Psoas muscle (tissue), 8 donors: ENCODE data around the gene FBXL7. TPM values are rescaled to one million over a fixed set of nuclear protein-coding genes. Genes with fewer than 3 reads are reported as not detected.

Source experiments
- ATAC-seq, 4 donors: fragments of 200-7000 bp; cut with Tn5 transposase; one replicate each; pipeline ENCODE4 v1.9.1; 2020; ENCODE audit warnings: moderate library complexity in 3 of 4, mild to moderate bottlenecking in 2 of 4
- DNase-seq, 2 donors: peaks; one replicate each; pipeline ENCODE4 v3.0.0-alpha.2; 2020
- H3K27ac ChIP-seq: fragments of 200-600 bp; one replicate; pipeline ENCODE4 v1.8.0; 2022
- H3K27me3 ChIP-seq, 3 donors: fragments of 200-600 bp in 1 of 3; one replicate each; pipeline versions ENCODE4 v1.6.1 to v1.8.0; 2013 to 2022; ENCODE audit warnings: low read length in 2 of 3, mild to moderate bottlenecking in 2 of 3, moderate library complexity in 1 of 3; ENCODE audit not compliant: insufficient read depth in 3 of 3
- H3K36me3 ChIP-seq, 2 donors: fragments of 200-600 bp in 1 of 2; one replicate each; pipeline versions ENCODE4 v1.6.1 to v1.8.0; 2013 to 2022; ENCODE audit warnings: low read depth in 1 of 2, mild to moderate bottlenecking in 1 of 2, moderate library complexity in 1 of 2; ENCODE audit not compliant: insufficient read depth in 1 of 2
- H3K4me1 ChIP-seq: fragments of 200-600 bp; one replicate; pipeline ENCODE4 v1.8.0; 2022
- H3K4me3 ChIP-seq: fragments of 200-600 bp; one replicate; pipeline ENCODE4 v1.8.0; 2022; ENCODE audit warnings: mild to moderate bottlenecking
- H3K9me3 ChIP-seq: fragments of 200-600 bp; one replicate; pipeline ENCODE4 v1.8.0; 2022
- CTCF ChIP-seq: fragments of 200-600 bp; IDR thresholded peaks from one replicate; pipeline ENCODE4 v1.8.0; 2022; ENCODE audit warnings: antibody characterized with exemption
- WGBS, 3 donors: extraction: QIAGEN DNeasy Blood & Tissue Kit; methylation state at CpG; one replicate each; pipeline versions ENCODE4 v1.1.6 to v1.1.7; 2013; 5-methylcytosine and 5-hydroxymethylcytosine counted together
- intact Hi-C, 2 donors: fragments of 100-400 bp; cut with DNase I; formaldehyde crosslinking; loops; one replicate each; pipeline versions ENCODE4 v1.11.0 to v1.14.2; 2022
- polyA plus RNA-seq, 3 donors: library from polyadenylated mRNA; stranded (reverse); fragments of 200-250 nt; gene quantifications; one replicate each; pipeline ENCODE4 v1.2.3, GENCODE V29; 2013
- total RNA-seq, 4 donors: library from RNA; stranded (reverse); fragmentation: NEBNext Ultra II Directional in 2 of 4; extraction: Animal tissue kit (Norgen Biotek cat#: 25700) in 2 of 4; gene quantifications; one replicate each; pipeline versions ENCODE4 v1.2.1 to v1.2.4, GENCODE V29; 2021 to 2023
- donor health status: healthy with polysubstance abuse.
- donor health status: DM: no; HTN: no; CAD: no; lungs with moderate emphysema.
- donor health status: Bipolar disorder and iron deficiency.
- donor health status: healthy.
- donor health status: DM: yes; HTN: yes; CAD: no.
- donor health status: DM: no; HTN: no; CAD: no.
- donor health status: DM: no; HTN: no; CAD: no.
- donor health status: DM: yes; HTN: yes; CAD: no.

The FBXL7 gene
- total and polyA plus RNA-seq, 7 donors = 1.6 to 7.5 (median 2.6) TPM

GRCh38 chr5:15647251-15647650, 147.3 kb downstream of the FBXL7 start:
- H3K4me1 ChIP-seq = no peaks in the 10 kb centered on the region
- H3K4me3 ChIP-seq = no peak overlapping the region
- 71 to 76% (median 73%) methylated on average over 4 of the region's 4 CpGs for WGBS, 3 donors

GRCh38 chr5:15650266-15650665, 150.3 kb downstream of the FBXL7 start:
- no peaks in the 10 kb centered on the region for H3K9me3 ChIP-seq
- H3K4me3 ChIP-seq = no peak overlapping the region
- H3K36me3 ChIP-seq = no peaks in the 10 kb centered on the region
- DNase-seq (no peak), ATAC-seq (no peak)
- H3K27me3 ChIP-seq = no peaks in the 10 kb centered on the region
- no peak overlapping the region for H3K27ac ChIP-seq
- H3K4me1 ChIP-seq = no peaks in the 10 kb centered on the region
- TF ChIP-seq CTCF = no peak
- 91 to 92% (median 92%) methylated on average over 2 of the region's 2 CpGs for WGBS, 3 donors
- intact Hi-C loops = no loop called here

More at GRCh38 chr5:15647251-15647650, 147.3 kb downstream of the FBXL7 start:
- Histone ChIP-seq H3K9me3 (no peaks in the 10 kb centered on the region), H3K27ac (no peak overlapping the region), H3K27me3 (no peaks in the 10 kb centered on the region), H3K36me3 (no peaks in the 10 kb centered on the region)
- no peak for ATAC-seq
- no peak for TF ChIP-seq CTCF
- intact Hi-C loops = no loop called here
- DNase-seq = no peak

- H3K27ac ChIP-seq = no peak overlapping the region
- DNase-seq (no peak), ATAC-seq (no peak)
- H3K4me3 ChIP-seq = no peak overlapping the region
- intact Hi-C loops = no loop called here
- H3K27me3 ChIP-seq = no peaks in the 10 kb centered on the region
- H3K9me3 ChIP-seq = no peaks in the 10 kb centered on the region
- no peak for TF ChIP-seq CTCF
- no peaks in the 10 kb centered on the region for H3K36me3 ChIP-seq
- no peaks in the 10 kb centered on the region for H3K4me1 ChIP-seq
- 0 to 94% (median 0%) methylated on average over 1 of the region's 1 CpG for WGBS, 3 donors
Measured at GRCh38 chr5:15654779-15655178, 154.8 kb downstream of the FBXL7 start.

GRCh38 chr5:15655683-15656082, 155.7 kb downstream of the FBXL7 start:
- Histone ChIP-seq H3K27ac (no peak overlapping the region), H3K9me3 (no peaks in the 10 kb centered on the region), H3K27me3 (no peaks in the 10 kb centered on the region), H3K4me1 (no peaks in the 10 kb centered on the region), H3K4me3 (no peak overlapping the region), H3K36me3 (no peaks in the 10 kb centered on the region)
- intact Hi-C loops = no loop called here
- no peak for TF ChIP-seq CTCF
- ATAC-seq (no peak), DNase-seq (no peak)
- WGBS, 3 donors = 93 to 98% (median 95%) methylated on average over 4 of the region's 4 CpGs

- no peak for TF ChIP-seq CTCF
- H3K4me1 ChIP-seq = no peaks in the 10 kb centered on the region
- no peaks in the 10 kb centered on the region for H3K36me3 ChIP-seq
- no peak overlapping the region for H3K4me3 ChIP-seq
- no peaks in the 10 kb centered on the region for H3K27me3 ChIP-seq
- peaks cover 4% of the 10 kb centered on the region for H3K9me3 ChIP-seq
- DNase-seq (no peak), ATAC-seq (no peak)
- H3K27ac ChIP-seq = no peak overlapping the region
- intact Hi-C loops = no loop called here
Measured at GRCh38 chr5:15664961-15665360, 165.0 kb downstream of the FBXL7 start.
